ENCODE measurements around the gene BMP5.

DNA sequence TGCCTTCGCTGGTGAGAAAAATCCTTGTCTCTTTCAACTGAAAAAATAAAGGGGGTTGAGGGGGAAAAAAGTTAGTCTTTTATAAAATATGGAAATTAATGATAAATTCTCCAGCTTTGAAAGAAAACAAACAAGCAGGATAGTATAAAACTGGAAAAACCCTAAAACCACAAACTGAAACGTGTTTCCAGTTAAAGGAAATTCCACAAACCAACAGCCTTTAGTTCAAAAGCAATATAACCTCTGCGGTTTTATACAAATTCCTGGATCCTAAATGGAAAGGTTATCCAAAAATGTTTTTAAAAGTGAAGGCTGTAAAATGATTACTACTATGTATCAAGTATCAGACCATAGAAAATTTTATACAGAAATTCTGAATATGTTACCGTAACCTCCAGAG is 55.6 kb downstream of the BMP5 start:
- TF ChIP-seq, protein P1, sequence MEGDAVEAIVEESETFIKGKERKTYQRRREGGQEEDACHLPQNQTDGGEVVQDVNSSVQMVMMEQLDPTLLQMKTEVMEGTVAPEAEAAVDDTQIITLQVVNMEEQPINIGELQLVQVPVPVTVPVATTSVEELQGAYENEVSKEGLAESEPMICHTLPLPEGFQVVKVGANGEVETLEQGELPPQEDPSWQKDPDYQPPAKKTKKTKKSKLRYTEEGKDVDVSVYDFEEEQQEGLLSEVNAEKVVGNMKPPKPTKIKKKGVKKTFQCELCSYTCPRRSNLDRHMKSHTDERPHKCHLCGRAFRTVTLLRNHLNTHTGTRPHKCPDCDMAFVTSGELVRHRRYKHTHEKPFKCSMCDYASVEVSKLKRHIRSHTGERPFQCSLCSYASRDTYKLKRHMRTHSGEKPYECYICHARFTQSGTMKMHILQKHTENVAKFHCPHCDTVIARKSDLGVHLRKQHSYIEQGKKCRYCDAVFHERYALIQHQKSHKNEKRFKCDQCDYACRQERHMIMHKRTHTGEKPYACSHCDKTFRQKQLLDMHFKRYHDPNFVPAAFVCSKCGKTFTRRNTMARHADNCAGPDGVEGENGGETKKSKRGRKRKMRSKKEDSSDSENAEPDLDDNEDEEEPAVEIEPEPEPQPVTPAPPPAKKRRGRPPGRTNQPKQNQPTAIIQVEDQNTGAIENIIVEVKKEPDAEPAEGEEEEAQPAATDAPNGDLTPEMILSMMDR (optimal IDR thresholded peaks at IDR 0.05 in 1 of 3, IDR thresholded peaks at IDR 0.05 in 1 of 3, conservative IDR thresholded peaks at IDR 0.05 in 1 of 3; ENCODE audit: extremely low read depth in 1 of 3, insufficient read depth in 2 of 3, low read length in 3 of 3), result no peak
- no peak for TF ChIP-seq EZH2 (IDR thresholded peaks at IDR 0.05; ENCODE audit: low read length)

Data from keratinocyte (primary cell).